Transverse colon (tissue), 4 donors: Measurements from ENCODE around the gene SLC1A7. TPM values are rescaled to one million over a fixed set of nuclear protein-coding genes. Genes with fewer than 3 reads are reported as not detected.

ENCODE experiments used
- DNase-seq: peaks from one replicate; pipeline ENCODE4 v3.0.0-alpha.2; 2019
- H3K27ac ChIP-seq, 4 donors: fragments of 200-600 bp; sonication (generic); 2 replicates each; pipeline ENCODE4 v1.5.1; 2016 to 2018; ENCODE audit warnings: inconsistent platforms in 4 of 4
- H3K27me3 ChIP-seq: fragments of 200-600 bp; sonication (generic); 2 replicates; pipeline ENCODE4 v1.5.1; 2017; ENCODE audit warnings: inconsistent platforms
- H3K36me3 ChIP-seq, 4 donors: fragments of 200-600 bp; sonication (generic); 2 replicates each; pipeline ENCODE4 v1.5.1; 2017 to 2019; ENCODE audit warnings: inconsistent platforms in 4 of 4
- H3K4me1 ChIP-seq, 4 donors: fragments of 200-600 bp; sonication (generic); 2 replicates each; pipeline ENCODE4 v1.5.1; 2017 to 2020; ENCODE audit warnings: inconsistent platforms in 4 of 4
- H3K4me3 ChIP-seq, 4 donors: fragments of 200-600 bp; sonication (generic); 1 replicate in 1 of 4; 2 replicates in 3 of 4; pipeline versions ENCODE4 v1.5.1 to v1.6.1; 2017 to 2019; ENCODE audit warnings: inconsistent platforms in 4 of 4
- H3K9me3 ChIP-seq, 2 donors: fragments of 200-600 bp; sonication (generic); 2 replicates each; pipeline ENCODE4 v1.5.1; 2017 to 2019; ENCODE audit warnings: inconsistent platforms in 2 of 2
- CTCF ChIP-seq, 5 experiments: fragments of 200-600 bp in 3 of 5; fragments of 450-650 bp in 2 of 5; sonication (generic) in 3 of 5; IDR thresholded peaks; 1 replicate in 2 of 5; 2 replicates in 3 of 5; pipeline ENCODE4 v1.5.1; 2016 to 2017; ENCODE audit warnings: antibody characterized with exemption in 5 of 5, inconsistent platforms in 3 of 5, mild to moderate bottlenecking in 2 of 5, moderate library complexity in 1 of 5
- EP300 ChIP-seq: sonication (generic); formaldehyde crosslinking; IDR thresholded peaks from one replicate; pipeline ENCODE4 v1.6.1; 2017; ENCODE audit warnings: antibody characterized with exemption, low read depth
- POLR2A ChIP-seq: fragments of 450-650 bp; IDR thresholded peaks from one replicate; pipeline ENCODE4 v1.6.1; 2016; ENCODE audit warnings: antibody characterized with exemption, mild to moderate bottlenecking, moderate library complexity
- POLR2AphosphoS5 ChIP-seq, 3 donors: sonication (generic); formaldehyde crosslinking; IDR thresholded peaks; one replicate each; pipeline ENCODE4 v1.6.1; 2016; ENCODE audit warnings: antibody characterized with exemption in 3 of 3
- WGBS, 2 donors: methylation state at CpG; one replicate each; pipeline ENCODE4 v1.1.5; 2018; ENCODE audit warnings: low coverage in 1 of 2; 5-methylcytosine and 5-hydroxymethylcytosine counted together
- in situ Hi-C, 4 donors: fragments of 200-750 bp; cut with MboI; loops; one replicate each; pipeline versions ENCODE4 v1.15.0 to v1.15.1; 2017; ENCODE audit warnings: low sequenced_read_pairs in 3 of 4, low pct_ligation_motif_present in 1 of 4, low pct_unique_long_range_greater_than_20kb in 1 of 4
- intact Hi-C: fragments of 100-400 bp; cut with DNase I; formaldehyde crosslinking; loops from one replicate; pipeline ENCODE4 v1.15.1; 2023; ENCODE audit warnings: low total_unique reads
- total RNA-seq, 4 donors: library from RNA; depleted of rRNA; stranded (reverse); fragments of >200 nt; gene quantifications; one replicate each; pipeline ENCODE4 v1.1.0, GENCODE V29; 2016

The SLC1A7 gene
- total RNA-seq, 4 donors from 2014 or later, result 1.1 to 1.6 (median 1.6) TPM; not detected in 1

GRCh38 chr1:53123453-53124140 is 18.8 kb downstream of the SLC1A7 start:
- no peak overlapping the region for H3K4me3 ChIP-seq
- TF ChIP-seq CTCF (IDR thresholded peaks at IDR 0.05) (no peak), EP300 (no peak), POLR2AphosphoS5 (IDR thresholded peaks at IDR 0.05) (no peak), POLR2A (no peak)
- H3K27ac ChIP-seq, result peak overlapping the region; percentile 27 to 67 (median 56)
- intact Hi-C loops, result no loop called here
- in situ Hi-C loops, result no loop called here
- H3K27me3 ChIP-seq, result no peaks in the 10 kb centered on the region
- no peaks in the 10 kb centered on the region for H3K36me3 ChIP-seq
- DNase-seq, result no peak
- no peaks in the 10 kb centered on the region for H3K9me3 ChIP-seq
- peaks cover 10 to 27% (median 19%) of the 10 kb centered on the region in 4 donors for H3K4me1 ChIP-seq
- WGBS, 2 donors, result 73% methylated on average over 19 of the region's 19 CpGs; no CpG with 5 or more reads in 1 of the 2 donors

GRCh38 chr1:53122961-53123413 is 19.5 kb downstream of the SLC1A7 start:
- no peak overlapping the region for H3K4me3 ChIP-seq
- H3K27ac ChIP-seq, result peak overlapping the region in 3 of 4 donors; percentile 52 to 67 (median 61)
- no peak for DNase-seq
- in situ Hi-C loops, result no loop called here
- H3K27me3 ChIP-seq, result no peaks in the 10 kb centered on the region
- H3K9me3 ChIP-seq, result no peaks in the 10 kb centered on the region
- H3K36me3 ChIP-seq, result no peaks in the 10 kb centered on the region
- TF ChIP-seq POLR2AphosphoS5 (IDR thresholded peaks at IDR 0.05), result no peak
- no peak for TF ChIP-seq CTCF (IDR thresholded peaks at IDR 0.05)
- TF ChIP-seq POLR2A, result no peak
- intact Hi-C loops, result no loop called here
- WGBS, 2 donors, result 84% methylated on average over 5 of the region's 7 CpGs; no CpG with 5 or more reads in 1 of the 2 donors
- H3K4me1 ChIP-seq, result peaks cover 10 to 27% (median 19%) of the 10 kb centered on the region in 4 donors

GRCh38 chr1:53122201-53122885 is 20.1 kb downstream of the SLC1A7 start:
- Histone ChIP-seq H3K27ac (peak overlapping the region in 3 of 4 donors; percentile 52 to 67 (median 61)), H3K9me3 (no peaks in the 10 kb centered on the region), H3K4me1 (peaks cover 10 to 27% (median 19%) of the 10 kb centered on the region in 4 donors), H3K36me3 (no peaks in the 10 kb centered on the region), H3K27me3 (no peaks in the 10 kb centered on the region), H3K4me3 (no peak overlapping the region)
- DNase-seq, result no peak
- TF ChIP-seq POLR2AphosphoS5 (IDR thresholded peaks at IDR 0.05) (no peak), EP300 (no peak), CTCF (IDR thresholded peaks at IDR 0.05) (no peak), POLR2A (no peak)
- in situ Hi-C loops (no loop called here), intact Hi-C loops (no loop called here)
- WGBS, 2 donors, result 69 to 89% methylated on average over 3 to 10 of the region's 10 CpGs

- in situ Hi-C loops, result no loop called here
- H3K27ac ChIP-seq, result peak overlapping the region in 3 of 4 donors; percentile 52 to 67 (median 61)
- H3K36me3 ChIP-seq, result no peaks in the 10 kb centered on the region
- DNase-seq, result peak; percentile 16
- H3K4me1 ChIP-seq, result peaks cover 10 to 27% (median 19%) of the 10 kb centered on the region in 4 donors
- no peak overlapping the region for H3K4me3 ChIP-seq
- no peak for TF ChIP-seq POLR2A
- no peak for TF ChIP-seq CTCF (IDR thresholded peaks at IDR 0.05)
- no peak for TF ChIP-seq EP300
- peak in 1 of 3 donors; percentile 12 for TF ChIP-seq POLR2AphosphoS5 (IDR thresholded peaks at IDR 0.05)
- 70 to 72% methylated on average over 5 to 12 of the region's 18 CpGs for WGBS, 2 donors
- H3K9me3 ChIP-seq, result no peaks in the 10 kb centered on the region
- no peaks in the 10 kb centered on the region for H3K27me3 ChIP-seq
- intact Hi-C loops, result no loop called here
Measured at GRCh38 chr1:53121319-53122172, 20.9 kb downstream of the SLC1A7 start.
